ENCODE data around the gene DNAI2. TPM values are rescaled to one million over a fixed set of nuclear protein-coding genes. Genes with fewer than 3 reads are reported as not detected.

Gene DNAI2
- total RNA-seq, 1 donor from 2014 or later = not detected

GRCh38 chr17:74357466-74357809 is 83.4 kb downstream of the DNAI2 start:
- Mint-ChIP-seq H3K9me3 (no peaks in the 10 kb centered on the region), H3K36me3 (ENCODE audit: low read depth) (peaks cover 2% of the 10 kb centered on the region), H3K27ac (ENCODE audit: unreplicated experiment) (no peak overlapping the region), H3K27me3 (ENCODE audit: low read depth) (peaks cover 61% of the 10 kb centered on the region), H3K4me3 (peak overlapping the region; percentile 31), H3K4me1 (peaks cover 36% of the 10 kb centered on the region)
- DNase-seq (ENCODE audit: low read depth, low spot score) = no peak
- TF ChIP-seq, protein P1, sequence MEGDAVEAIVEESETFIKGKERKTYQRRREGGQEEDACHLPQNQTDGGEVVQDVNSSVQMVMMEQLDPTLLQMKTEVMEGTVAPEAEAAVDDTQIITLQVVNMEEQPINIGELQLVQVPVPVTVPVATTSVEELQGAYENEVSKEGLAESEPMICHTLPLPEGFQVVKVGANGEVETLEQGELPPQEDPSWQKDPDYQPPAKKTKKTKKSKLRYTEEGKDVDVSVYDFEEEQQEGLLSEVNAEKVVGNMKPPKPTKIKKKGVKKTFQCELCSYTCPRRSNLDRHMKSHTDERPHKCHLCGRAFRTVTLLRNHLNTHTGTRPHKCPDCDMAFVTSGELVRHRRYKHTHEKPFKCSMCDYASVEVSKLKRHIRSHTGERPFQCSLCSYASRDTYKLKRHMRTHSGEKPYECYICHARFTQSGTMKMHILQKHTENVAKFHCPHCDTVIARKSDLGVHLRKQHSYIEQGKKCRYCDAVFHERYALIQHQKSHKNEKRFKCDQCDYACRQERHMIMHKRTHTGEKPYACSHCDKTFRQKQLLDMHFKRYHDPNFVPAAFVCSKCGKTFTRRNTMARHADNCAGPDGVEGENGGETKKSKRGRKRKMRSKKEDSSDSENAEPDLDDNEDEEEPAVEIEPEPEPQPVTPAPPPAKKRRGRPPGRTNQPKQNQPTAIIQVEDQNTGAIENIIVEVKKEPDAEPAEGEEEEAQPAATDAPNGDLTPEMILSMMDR (conservative IDR thresholded peaks at IDR 0.05) = no peak

DNA sequence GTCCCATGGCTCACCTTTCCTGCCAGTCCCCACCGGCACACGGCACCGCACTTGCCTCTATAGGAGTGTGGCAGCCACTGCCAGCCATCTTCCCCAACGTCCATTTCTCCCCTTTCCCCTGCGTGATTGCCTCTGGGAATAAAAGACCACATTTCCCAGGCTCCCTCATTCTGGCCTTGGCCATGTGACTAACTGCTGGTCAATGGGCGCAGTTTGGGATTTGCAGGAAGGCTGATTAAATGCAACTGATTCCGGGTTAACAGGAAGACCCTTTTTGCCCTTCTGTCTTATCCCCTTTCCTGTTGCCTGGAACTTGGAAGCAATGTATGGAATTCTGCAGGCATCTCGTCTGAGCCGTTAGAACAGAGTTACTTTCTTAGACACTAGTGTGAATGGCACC is 84.7 kb downstream of the DNAI2 start:
- Mint-ChIP-seq H3K4me1 (peaks cover 44% of the 10 kb centered on the region), H3K36me3 (ENCODE audit: low read depth) (peaks cover 2% of the 10 kb centered on the region)
- TF ChIP-seq, protein P1 (conservative IDR thresholded peaks at IDR 0.05) = no peak

DNA sequence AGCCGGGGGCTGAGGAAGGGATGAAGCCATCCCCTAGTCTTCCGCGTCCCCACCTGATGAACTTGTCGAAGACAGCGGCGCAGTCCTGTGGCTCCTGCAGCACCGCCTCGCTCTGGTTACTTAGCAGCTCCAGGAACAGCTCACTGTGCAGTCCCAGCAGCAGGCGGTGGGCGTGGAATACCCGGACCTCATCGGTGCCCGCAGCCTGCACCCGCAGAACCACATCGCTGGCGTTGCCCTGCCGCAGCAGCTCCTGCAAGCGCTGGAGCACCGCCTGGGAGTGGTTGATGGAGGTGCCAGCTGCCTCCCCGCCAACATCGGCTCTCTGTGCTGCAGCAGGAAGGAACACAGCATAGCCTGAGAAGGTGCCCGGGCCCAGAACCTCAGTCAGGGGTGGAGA is 85.9 kb downstream of the DNAI2 start:
- no peak overlapping the region for H3K4me3 Mint-ChIP-seq
- H3K36me3 Mint-ChIP-seq (ENCODE audit: low read depth) = peaks cover 2% of the 10 kb centered on the region
- DNase-seq (ENCODE audit: low read depth, low spot score) = no peak
- TF ChIP-seq, protein P1 (conservative IDR thresholded peaks at IDR 0.05) = no peak
- no peaks in the 10 kb centered on the region for H3K9me3 Mint-ChIP-seq
- peaks cover 39% of the 10 kb centered on the region for H3K4me1 Mint-ChIP-seq
- H3K27ac Mint-ChIP-seq (ENCODE audit: unreplicated experiment) = no peak overlapping the region
- H3K27me3 Mint-ChIP-seq (ENCODE audit: low read depth) = peaks cover 37% of the 10 kb centered on the region

More for the DNA sequence above, 84.7 kb downstream of the DNAI2 start:
- Mint-ChIP-seq H3K4me3 (peak overlapping the region; percentile 21), H3K9me3 (no peaks in the 10 kb centered on the region), H3K27me3 (ENCODE audit: low read depth) (peaks cover 49% of the 10 kb centered on the region), H3K27ac (ENCODE audit: unreplicated experiment) (no peak overlapping the region)
- no peak for DNase-seq (ENCODE audit: low read depth, low spot score)

- DNase-seq (ENCODE audit: low read depth, low spot score) = no peak
- Mint-ChIP-seq H3K27ac (ENCODE audit: unreplicated experiment) (peak overlapping the region; percentile 97), H3K4me1 (peaks cover 39% of the 10 kb centered on the region), H3K9me3 (no peaks in the 10 kb centered on the region), H3K4me3 (peak overlapping the region; percentile 82), H3K36me3 (ENCODE audit: low read depth) (peaks cover 2% of the 10 kb centered on the region), H3K27me3 (ENCODE audit: low read depth) (peaks cover 27% of the 10 kb centered on the region)
- TF ChIP-seq, protein P1 (conservative IDR thresholded peaks at IDR 0.05) = no peak
Measured at GRCh38 chr17:74360899-74361229, 86.8 kb downstream of the DNAI2 start.

DNA sequence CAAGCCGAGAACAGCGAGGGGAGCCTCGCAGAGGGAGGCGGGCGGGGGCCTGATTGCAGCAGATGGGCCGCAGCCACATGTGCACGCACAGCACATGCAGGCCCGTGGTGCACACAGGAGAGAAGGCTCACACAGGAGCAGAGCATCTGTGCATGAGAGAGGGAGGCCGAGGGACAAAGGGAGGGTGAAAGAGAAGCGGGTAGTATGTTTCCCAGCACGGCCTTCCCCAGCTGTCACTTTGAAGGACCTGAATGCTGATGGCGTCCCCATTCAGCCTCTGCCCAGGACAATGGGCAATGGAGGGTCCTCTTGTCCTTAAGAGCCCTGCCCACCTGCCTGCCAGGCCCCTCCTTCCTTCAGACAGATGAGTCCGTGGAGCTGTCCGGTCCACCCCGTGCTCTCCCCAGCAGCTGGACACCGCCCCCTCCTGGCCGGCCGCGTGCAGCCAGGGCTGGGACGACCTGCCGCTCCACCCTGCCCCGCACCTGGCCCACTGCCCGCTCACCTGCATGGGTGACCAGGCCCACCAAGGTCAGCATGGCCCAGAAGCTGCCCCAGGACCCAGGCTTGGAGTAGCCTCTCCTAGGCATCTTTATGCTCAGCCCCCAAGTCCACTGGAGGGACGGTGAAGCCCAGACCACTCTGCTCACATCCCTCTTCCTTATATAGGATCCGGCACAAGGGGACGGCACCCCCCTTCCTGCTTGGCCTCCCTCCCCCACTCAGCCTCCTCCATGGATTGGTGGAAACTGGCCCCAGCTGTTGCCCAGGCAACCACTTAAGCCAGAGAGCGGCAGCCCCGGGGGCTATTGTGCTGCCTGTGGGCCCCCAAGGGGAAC is 87.4 kb downstream of the DNAI2 start, which contains the start of gene BTBD17:
Gene BTBD17, minus strand, starts transcription at position 639 of the 839 bp plus-strand sequence. Its CDS starts 49 bp downstream, at position 590.
- Mint-ChIP-seq H3K36me3 (ENCODE audit: low read depth) (peaks cover 2% of the 10 kb centered on the region), H3K27ac (ENCODE audit: unreplicated experiment) (peak within 1 kb of the TSS; percentile 97), H3K27me3 (ENCODE audit: low read depth) (peaks cover 21% of the 10 kb centered on the region), H3K4me1 (peaks cover 39% of the 10 kb centered on the region), H3K4me3 (peak within 1 kb of the TSS; percentile 82), H3K9me3 (no peaks in the 10 kb centered on the region)
- peak; percentile 81 for DNase-seq (ENCODE audit: low read depth, low spot score)
- TF ChIP-seq, protein P1 (conservative IDR thresholded peaks at IDR 0.05) = peak; percentile 78
